ENCODE data around the gene ARID3C.

ARID3C gene

DNA sequence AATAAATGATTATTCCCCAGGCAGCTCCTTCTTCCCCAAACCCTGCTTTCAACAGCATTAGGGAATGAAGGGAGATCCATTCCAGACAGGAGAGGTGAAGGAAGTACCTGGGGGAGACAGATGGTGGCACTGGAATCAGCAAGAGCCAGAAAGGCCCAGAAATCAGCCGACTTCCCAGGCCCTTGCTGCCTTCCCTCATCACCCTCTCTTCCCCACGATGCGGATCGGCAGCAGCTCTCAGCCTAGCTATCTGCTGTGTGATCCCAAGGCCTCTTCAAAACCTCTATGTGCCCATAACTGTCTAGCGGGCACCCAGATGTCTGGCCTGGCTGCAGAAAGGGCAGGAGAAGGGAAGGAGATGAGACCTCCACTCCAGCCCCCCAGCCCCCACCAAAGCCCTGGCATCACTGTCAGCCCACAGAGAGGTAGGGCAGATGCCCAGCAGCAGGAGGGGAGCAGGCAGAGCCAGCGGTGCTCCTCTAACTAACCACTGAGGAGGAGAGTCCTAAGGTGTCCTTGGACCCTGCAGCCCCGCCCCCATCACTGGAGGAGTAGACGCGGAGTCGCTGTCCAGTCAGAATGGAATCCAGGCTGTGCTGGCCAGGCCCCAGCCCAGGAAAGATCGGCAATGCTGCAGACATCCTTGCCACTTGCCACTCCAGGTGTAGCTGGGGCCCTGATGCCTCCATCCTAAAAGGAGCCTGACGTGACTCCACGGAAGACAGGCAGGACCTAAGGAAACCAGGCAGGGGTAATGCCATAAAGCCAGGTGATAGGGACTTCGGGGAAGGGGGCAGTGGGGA lies 52.1 kb downstream of the ARID3C start:
- DNase-seq: no peak

DNA sequence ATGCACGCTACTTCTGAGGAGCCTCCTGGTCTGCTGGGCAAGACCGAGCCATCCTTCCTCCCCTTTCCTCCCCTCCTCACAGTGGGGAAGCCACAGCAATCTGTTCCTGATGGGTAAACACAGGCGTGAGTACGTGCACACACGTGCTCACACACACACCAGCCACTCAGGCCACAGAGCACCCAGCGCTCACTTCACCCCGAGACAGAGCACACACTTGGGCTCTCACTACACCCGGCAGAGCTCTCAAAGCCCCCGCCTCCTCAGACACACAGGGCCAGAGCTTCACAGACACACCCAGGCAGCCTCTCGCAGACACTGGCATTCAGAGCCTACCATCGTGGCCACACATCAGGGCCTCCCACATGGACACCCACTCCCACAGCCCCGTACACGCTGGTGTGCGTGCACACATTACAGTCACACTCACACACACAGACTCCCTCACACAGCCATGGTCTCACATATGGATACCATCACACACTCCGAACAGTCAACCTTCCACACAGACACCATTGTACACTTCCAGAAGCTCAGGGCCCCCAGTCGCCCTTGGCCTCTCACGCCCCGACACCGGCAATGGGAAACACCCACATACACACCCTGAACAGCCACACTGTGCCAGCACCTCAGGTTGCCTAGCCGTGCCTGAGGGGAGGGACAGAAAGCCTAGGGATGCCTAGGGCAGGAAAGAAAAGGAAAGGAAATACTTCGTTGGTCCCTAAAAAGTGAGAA lies 52.8 kb downstream of the ARID3C start:
- DNase-seq: no peak

DNA sequence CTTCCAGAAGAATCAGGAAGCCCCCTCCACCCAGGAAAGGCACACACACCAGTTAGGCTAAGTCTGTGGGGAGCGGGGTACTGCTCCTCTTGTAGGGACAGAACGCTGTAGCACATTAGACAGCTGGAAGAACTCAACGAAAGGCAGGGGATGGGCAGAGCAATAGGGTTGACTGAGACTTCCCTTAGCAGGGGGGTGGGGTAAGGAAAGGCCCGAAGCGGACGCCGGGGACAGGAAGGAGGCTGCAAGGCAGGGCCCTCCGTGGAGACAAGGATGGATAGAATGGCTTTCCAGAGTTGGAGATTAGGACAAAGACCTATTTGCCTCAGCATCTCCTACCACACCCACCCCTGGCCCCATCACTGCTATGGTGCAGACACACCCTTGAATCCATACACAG lies 53.6 kb downstream of the ARID3C start:
- DNase-seq: no peak

DNA sequence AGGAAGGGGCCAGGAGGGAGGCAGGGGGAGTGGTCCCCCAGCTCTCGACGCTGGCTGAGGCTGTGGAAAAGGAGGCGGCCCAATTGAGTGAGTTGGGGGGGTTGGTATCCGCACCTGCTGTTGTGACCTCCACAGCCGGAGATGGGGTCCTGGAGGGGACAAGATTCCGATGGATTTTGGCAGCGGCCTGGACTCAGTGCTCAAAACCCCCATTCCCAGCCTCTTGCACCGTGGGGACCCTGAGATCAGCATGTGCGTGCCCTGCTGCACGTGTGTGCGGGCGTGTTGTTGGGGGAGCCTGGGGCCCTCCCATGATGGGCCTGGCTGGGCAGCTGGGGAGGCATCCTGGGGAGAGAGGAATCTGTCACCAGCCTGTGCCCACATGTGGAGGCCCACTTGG lies 54.3 kb downstream of the ARID3C start:
- no peak for DNase-seq

DNA sequence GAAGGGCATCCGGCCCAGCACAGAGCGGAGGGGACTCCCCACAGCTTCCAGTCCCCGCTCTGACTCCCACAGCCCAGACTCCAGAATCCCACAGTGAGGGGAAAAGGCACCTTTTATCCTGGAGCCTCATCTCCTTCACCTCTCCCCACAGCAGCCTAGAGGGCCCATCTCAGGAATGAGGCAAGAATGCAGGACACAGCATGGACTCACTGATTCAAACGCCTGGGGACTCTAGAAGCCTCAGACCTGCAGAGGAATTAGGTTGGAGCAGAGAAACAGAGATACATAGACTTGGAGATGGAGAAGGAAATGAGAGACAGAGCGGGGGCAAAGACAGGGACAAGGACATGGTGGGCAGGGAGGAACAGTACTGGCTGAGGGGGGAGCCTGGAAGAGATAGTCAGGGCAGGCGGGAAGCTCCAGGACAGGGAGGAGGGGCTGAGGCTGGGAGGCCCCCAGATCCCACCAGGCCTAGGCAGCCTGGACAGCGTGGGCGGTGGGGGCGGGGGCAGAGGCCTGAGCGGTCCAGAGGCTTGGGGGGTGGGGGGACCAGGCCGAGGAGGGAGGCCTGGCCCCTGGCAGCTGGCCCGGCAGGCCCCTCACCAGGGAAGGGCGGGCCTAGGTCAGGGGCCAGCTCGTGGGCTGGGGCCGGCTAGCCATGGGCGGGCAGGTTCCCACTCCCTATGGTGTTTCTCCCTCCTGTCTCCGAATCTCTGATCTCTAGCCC lies 55.1 kb downstream of the ARID3C start:
- no peak for DNase-seq

DNA sequence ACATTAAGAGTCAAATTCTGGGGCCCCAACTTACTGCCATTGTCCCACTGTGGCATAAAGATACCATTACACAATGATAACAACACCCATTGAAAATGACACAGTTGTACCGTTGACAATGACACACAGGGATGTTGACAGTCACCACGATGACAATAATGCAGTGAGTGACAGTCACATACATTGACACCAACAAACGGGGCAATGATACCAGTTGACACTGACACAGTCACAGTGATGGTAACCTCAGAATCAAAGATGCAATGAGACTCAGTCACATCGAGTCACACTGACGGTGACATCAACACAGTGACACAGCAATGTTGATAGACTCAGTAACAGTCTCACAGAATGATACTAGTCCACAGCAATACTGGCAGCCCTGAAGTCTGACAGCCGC lies 56.2 kb downstream of the ARID3C start:
- DNase-seq: no peak

DNA sequence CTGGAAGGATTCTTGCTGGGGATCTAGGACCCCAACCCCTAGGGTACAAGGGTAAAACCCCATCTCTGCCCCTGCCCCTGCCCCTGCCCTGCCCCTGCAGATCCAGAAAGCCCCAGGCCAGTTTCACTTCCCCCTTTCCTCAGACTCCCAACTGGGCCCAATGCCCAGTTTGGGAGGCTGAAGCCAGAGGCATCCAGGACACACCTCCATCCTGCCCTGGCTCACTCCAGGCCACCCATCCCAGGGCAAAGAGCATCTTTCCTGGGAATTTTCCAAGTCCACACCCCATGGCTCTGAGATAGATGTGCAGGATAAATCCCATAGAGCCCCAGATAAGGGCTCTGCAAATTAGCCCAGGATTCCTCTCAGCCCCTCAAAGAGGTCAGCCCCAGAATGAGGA lies 56.8 kb downstream of the ARID3C start:
- peak; percentile 31 to 33 for DNase-seq

DNA sequence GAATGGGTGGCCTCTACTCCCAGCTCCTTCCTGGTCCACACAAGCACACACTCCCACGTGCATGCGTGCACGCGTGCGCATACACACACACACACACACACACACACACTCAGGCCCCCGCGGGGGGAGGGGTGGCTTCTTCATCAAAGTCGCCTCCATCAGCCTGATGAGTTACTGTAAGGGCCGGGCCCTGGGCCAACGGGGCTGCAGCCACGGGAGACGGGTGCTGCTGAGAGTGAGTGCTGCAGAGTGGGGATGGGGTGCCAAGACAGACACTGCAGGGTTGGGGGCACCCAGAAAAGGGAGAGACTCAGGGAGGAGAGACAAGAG lies 57.4 kb downstream of the ARID3C start:
- DNase-seq: no peak

Data from inflammatory macrophage treated with lipopolysaccharide for 1 hour (primary cell).